Measurements from ENCODE around the gene ARHGEF28. TPM values are rescaled to one million over a fixed set of nuclear protein-coding genes. Genes with fewer than 3 reads are reported as not detected.
A peak's percentile ranks its signal among the peaks of the same experiment; 100 is the strongest.

The ARHGEF28 gene
- total and polyA plus RNA-seq, 2 of the 13 experiments (the other 11 are each of a cell fraction or from before 2014, with no cell fraction given) = 17.4 to 34.1 TPM

- TF ChIP-seq ZNF281 (CRISPR knock-in tag; IDR thresholded peaks at IDR 0.05; ENCODE audit: borderline replicate concordance) (peak; percentile 49; the same call in 1 of the 2 replicates), FUBP1 (CRISPR knock-in tag; IDR thresholded peaks at IDR 0.05; ENCODE audit: borderline replicate concordance) (no peak), NFE2 (CRISPR knock-in tag; IDR thresholded peaks at IDR 0.05) (no peak), NR0B2 (CRISPR knock-in tag; IDR thresholded peaks at IDR 0.05) (no peak), SALL1 (CRISPR knock-in tag; IDR thresholded peaks at IDR 0.05) (peak; percentile 46), CBX5 (CRISPR knock-in tag; IDR thresholded peaks at IDR 0.05; ENCODE audit: borderline replicate concordance) (no peak), KLF16 (CRISPR knock-in tag; IDR thresholded peaks at IDR 0.05) (no peak), THYN1 (CRISPR knock-in tag; IDR thresholded peaks at IDR 0.05; ENCODE audit: borderline replicate concordance, low read depth) (no peak), HES4 (CRISPR knock-in tag; IDR thresholded peaks at IDR 0.05; ENCODE audit: borderline replicate concordance) (no peak), MLX (CRISPR knock-in tag; IDR thresholded peaks at IDR 0.05) (no peak), ZNF382 (CRISPR knock-in tag; IDR thresholded peaks at IDR 0.05; ENCODE audit: borderline replicate concordance) (no peak), BCL6 (CRISPR knock-in tag; IDR thresholded peaks at IDR 0.05) (no peak), ZFP82 (CRISPR knock-in tag; IDR thresholded peaks at IDR 0.05; ENCODE audit: borderline replicate concordance) (no peak), MXD1 (CRISPR knock-in tag; IDR thresholded peaks at IDR 0.05) (no peak)
Measured at GRCh38 chr5:73796164-73797131, 170.5 kb downstream of the ARHGEF28 start (continued).
